CD1c-positive myeloid dendritic cell (primary cell): ENCODE measurements around the gene KIF26A.

ENCODE experiments used
- DNase-seq: peaks from one replicate; pipeline ENCODE4 v3.0.0-alpha.2; 2016; ENCODE audit errors: extremely low spot score

The KIF26A gene

GRCh38 chr14:104177411-104177810, 39.0 kb downstream of the KIF26A start:
- no peak for DNase-seq

DNA sequence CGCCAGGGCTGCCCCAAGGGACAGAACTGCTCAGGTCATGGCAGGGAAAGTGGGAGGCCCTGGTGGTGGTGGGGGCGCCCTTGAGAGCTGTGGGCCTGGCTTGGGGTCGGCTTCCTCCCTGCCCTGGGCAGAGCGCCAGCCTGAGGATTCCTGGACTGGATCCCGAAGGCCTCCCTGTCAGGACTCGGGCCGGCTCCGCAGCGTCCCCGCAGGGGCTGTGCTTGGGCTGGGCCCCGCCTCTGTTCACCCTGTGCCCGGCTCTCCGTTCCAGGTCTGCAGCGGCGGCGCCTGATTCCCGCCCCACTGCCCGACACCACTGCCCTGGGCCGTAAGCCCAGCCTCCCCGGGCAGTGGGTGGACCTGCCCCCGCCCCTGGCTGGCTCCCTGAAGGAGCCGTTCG, 39.9 kb downstream of the KIF26A start:
- no peak for DNase-seq

DNA sequence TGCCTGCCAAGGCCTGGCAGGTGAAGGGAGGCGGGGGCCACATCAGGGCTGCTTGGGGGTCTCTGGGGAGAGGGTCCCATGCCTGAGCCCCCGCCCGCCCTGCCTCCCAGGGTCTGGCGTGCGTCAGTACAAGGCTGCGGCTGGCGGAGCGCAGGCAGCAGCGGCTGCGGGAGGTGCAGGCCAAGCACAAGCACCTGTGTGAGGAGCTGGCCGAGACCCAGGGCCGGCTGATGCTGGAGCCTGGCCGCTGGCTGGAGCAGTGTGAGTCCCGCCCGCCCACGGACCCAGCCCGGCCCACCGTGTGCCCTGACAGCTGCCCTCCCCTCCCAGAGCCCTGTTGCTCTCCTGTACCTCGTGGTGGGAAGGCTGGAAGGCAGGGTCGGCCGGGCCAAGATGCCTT, 40.7 kb downstream of the KIF26A start:
- no peak for DNase-seq

GRCh38 chr14:104179564-104180129, 41.3 kb downstream of the KIF26A start:
- DNase-seq = no peak

DNA sequence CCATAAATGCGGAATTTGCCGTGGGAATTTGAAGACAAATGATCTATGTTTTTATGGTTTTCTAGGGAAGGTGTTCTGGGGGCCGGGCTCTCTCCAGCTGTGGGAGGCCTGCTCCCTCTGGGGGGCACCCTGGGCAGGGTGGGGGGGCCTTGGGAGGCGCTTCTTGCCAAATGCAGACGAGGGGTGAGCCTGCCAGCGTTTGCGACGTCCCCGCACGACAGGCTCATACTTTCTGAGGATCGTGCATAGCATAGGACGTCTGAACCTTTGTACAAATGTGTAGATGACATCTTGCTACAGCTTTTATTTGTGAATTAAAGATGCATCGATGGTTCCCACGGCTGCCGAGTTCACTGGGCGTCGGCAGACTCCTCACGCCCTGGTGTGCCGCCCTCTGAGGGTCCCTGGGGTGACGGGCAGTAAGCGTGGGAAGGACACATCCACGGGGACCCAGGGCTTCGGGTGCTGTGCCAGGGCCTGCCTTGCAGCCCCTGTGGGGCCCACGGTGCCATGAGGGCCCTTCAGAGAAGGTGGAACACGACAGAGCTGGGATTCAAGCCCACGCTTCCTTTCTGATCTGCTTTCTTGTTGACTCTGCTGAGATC, 42.3 kb downstream of the KIF26A start:
- no peak for DNase-seq

DNA sequence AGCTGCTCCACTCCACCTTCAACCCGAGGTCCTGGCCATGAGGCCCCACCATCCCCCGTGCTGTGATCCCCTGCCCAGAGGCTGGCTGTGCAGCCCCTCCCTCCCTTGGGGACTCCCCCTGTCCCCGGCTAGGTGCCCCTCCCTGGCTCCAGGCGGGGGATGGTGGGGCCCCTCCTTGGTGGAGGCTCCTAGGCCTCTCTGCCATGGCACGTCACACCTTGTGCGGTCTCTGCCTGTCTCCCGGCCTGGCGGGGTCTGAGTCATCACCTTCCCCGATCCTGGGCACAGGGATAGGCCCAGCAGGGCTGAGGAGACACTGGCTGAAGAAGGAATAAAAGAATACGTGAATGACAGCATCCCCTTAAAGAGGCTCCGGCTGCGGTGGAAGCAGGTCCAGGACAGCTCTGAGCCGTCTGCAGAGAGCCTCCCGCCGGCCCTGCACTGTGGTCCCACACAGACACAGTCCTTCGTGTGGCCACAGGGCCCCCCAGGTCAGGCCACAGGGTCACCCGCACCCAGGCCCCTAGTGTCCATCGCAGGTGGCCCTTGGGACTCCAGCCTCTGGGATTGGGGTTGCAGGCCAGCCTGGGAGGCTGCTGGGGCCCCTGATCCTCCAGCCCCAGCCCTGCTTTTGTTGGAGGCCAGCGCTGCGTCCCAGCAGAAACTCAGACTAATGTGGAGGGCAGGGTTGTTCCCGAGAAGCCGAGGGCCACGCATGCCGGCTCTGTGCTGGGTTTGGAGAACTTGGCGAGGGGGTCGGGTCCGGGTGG, 43.6 kb downstream of the KIF26A start:
- no peak for DNase-seq

DNA sequence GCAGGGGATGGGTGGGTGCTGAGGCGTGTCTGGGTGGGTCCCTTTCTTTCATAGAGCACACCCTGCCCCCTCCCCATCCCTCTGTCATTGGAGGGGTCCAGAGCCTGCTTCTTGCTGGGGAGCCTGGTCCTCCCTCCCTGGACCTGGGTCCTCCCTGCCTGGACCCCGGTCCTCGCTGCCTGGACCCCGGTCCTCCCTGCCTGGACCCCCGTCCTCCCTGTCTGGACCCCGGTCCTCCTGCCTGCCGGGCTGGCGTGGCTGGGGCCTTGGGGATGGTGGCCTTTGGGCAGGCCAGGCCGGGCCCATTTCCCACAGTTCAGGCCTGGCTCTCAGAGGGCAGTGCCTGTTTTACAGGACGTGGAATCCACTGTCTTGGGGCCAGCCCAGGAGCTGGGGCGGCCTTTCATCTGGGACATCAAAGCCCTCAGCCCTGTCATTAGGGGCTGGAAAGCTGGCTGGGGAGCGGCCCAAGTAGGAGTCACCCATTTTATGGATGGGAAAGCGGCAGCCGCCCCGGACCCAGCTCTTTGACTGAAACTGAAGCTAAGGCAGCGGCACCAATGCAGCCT, 44.6 kb downstream of the KIF26A start:
- DNase-seq = no peak

- no peak for DNase-seq
These were observed 45.4 kb downstream of the KIF26A start for GRCh38 chr14:104183796-104184195.

DNA sequence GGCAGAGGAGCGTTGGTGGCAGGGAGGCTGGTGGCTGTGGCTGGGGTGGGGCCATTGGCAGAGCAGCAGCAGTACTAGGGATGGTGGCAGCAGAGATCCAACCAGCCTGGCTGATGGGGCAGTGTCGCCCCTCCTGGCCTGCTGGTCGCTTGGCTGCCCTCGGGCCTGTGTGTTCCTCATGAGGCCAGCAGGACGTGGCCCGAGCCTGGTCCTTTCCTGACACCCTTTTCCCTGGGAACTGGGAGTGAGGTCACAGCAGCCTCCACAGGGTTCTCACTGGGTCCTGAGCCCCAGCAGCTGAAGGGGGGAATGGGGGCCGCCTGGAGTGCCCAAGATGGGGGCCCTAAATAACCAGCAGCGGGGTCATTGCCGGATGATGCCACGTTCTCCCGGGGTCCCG, 46.1 kb downstream of the KIF26A start:
- DNase-seq = no peak

GRCh38 chr14:104184911-104185499, 46.6 kb downstream of the KIF26A start:
- no peak for DNase-seq

GRCh38 chr14:104185916-104186495, 47.6 kb downstream of the KIF26A start:
- DNase-seq = no peak

- no peak for DNase-seq
These were observed 48.2 kb downstream of the KIF26A start for GRCh38 chr14:104186575-104186974.

- DNase-seq = no peak
These were observed 48.9 kb downstream of the KIF26A start for GRCh38 chr14:104187121-104187889.

DNA sequence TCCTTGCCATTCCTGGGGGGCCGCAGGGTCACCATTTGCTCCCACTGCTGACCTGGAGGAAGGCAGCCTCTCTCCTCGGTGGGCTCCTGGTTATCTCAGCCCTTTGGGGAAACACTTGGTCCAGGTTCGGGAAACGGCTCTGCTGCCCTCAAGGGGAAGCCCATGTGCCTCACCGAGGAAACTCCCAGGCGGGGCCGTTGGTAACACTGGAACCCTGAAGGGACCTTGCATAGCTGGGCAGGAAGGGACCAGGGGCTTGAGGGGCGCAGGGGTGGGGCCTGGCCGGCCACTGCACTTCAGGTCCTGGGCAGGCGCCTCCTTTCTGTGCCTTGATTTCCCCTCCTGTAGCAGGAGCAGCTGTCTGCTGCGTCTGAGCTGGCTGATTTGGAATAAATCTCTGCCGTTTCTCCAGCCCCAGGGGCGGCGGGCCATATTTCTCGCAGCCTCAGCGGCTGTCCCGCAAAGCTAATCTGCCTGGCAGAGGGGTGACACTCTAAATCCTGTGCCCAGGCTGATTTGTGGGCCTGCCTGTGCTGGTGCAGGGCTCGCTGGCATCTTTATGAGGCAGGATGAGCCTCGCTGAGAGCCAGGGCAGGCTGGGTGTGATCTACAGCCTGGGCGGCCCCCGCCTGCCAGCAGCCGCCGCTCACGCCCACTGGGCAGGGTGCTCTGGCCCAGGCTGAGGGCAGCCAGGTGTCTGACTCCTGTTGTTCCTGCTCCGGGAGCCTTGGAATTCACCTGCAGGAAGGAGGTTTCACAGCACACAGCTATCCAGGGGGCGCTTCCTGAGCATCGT, 49.7 kb downstream of the KIF26A start:
- no peak for DNase-seq

- DNase-seq = no peak
These were observed 50.5 kb downstream of the KIF26A start for GRCh38 chr14:104188727-104189400.

GRCh38 chr14:104189629-104190335, 51.4 kb downstream of the KIF26A start:
- DNase-seq = no peak

DNA sequence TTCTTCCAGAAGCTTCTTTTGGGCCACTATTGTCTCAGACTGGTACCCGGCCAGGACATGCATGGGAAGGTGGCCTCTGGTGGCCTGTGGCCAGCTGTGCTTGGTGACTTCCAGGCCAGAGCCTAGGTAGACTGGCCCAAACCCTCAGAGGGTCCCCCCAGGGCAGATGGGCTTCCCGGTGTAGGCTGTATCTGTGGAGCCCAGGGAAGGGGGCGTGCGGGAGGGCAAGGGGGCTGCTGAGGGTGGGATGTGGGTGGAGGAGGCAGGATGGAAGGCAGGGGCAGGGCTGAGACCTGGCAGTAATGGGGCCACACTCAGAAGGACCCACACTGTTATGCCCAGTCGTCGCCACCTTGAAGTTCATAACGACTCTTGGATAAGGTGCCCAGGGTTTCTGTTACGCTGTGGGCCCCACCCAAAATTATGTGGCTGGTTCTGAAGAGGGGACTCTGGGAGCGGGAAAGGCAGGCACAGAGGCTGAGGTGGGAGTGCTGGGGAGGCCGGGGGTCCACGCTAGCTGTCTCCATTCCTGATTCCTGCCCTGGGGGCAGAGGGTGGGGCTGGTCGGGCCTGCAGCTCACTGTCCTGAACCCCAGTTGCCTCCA, 52.1 kb downstream of the KIF26A start:
- DNase-seq = no peak

DNA sequence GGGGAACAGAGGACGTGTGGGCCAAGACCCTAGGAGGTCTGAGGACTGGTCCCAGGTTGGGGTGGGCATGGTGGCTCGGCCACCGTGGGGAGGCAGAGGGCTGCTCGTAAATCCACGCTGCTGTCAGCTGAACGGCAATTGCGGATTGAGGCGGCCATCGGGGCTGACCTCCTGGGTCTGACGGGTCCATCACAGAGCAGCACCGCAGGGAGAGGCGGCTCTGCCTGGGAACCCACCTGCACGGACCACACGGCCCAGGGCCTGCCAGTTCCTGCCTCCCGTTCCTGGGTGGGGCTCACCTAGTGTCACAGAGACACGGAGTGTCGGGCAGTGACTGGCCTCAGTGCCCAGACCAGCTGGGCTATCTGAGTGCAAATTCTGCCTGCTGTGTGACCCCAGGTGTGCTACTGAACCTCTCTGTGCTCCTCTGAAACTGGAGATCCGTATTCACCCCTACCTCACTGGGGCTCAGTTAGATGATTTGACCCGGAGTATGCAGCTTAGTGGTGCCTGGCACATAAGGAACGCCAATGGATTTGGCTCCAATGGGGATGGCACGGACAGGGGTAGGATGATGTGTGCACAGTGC, 53.1 kb downstream of the KIF26A start:
- DNase-seq = no peak
